Tibial nerve (tissue), 4 donors: ENCODE results near the gene CLPSL1. TPM values are rescaled to one million over a fixed set of nuclear protein-coding genes. Genes with fewer than 3 reads are reported as not detected.
A peak's percentile ranks its signal among the peaks of the same experiment; 100 is the strongest.

ENCODE experiments used
- DNase-seq, 2 donors: peaks; one replicate each; pipeline ENCODE4 v3.0.0-alpha.2; 2019; ENCODE audit warnings: low spot score in 2 of 2
- H3K27ac ChIP-seq, 4 donors: fragments of 200-600 bp; sonication (generic) in 3 of 4; one replicate each; pipeline ENCODE4 v1.5.1; 2017 to 2019; ENCODE audit warnings: mild to moderate bottlenecking in 1 of 4
- H3K27me3 ChIP-seq, 2 donors: fragments of 200-600 bp; sonication (generic) in 1 of 2; one replicate each; pipeline versions ENCODE4 v1.5.1 to v1.6.0; 2017 to 2019
- H3K36me3 ChIP-seq, 3 donors: fragments of 200-600 bp; sonication (generic); one replicate each; pipeline ENCODE4 v1.5.1; 2018 to 2019
- H3K4me1 ChIP-seq, 4 donors: fragments of 200-600 bp; sonication (generic) in 3 of 4; one replicate each; pipeline ENCODE4 v1.5.1; 2017 to 2019
- H3K4me3 ChIP-seq, 4 donors: fragments of 200-600 bp; sonication (generic) in 3 of 4; one replicate each; pipeline ENCODE4 v1.5.1; 2017 to 2019; ENCODE audit warnings: mild to moderate bottlenecking in 1 of 4, moderate library complexity in 1 of 4
- H3K9me3 ChIP-seq, 4 donors: fragments of 200-600 bp; sonication (generic) in 3 of 4; one replicate each; pipeline ENCODE4 v1.5.1; 2017 to 2019
- CTCF ChIP-seq, 5 experiments: fragments of 200-600 bp in 3 of 5; fragments of 450-650 bp in 2 of 5; sonication (generic) in 3 of 5; IDR thresholded peaks; one replicate each; pipeline ENCODE4 v1.5.1; 2016 to 2019; ENCODE audit warnings: antibody characterized with exemption in 5 of 5, mild to moderate bottlenecking in 3 of 5, moderate library complexity in 2 of 5
- EP300 ChIP-seq, 2 donors: sonication (generic); formaldehyde crosslinking; IDR thresholded peaks; one replicate each; pipeline ENCODE4 v1.6.1; 2017; ENCODE audit warnings: antibody characterized with exemption in 2 of 2, mild to moderate bottlenecking in 1 of 2
- POLR2A ChIP-seq, 2 donors: fragments of 450-650 bp; IDR thresholded peaks; one replicate each; pipeline ENCODE4 v1.6.1; 2017; ENCODE audit warnings: antibody characterized with exemption in 2 of 2, mild to moderate bottlenecking in 2 of 2, moderate library complexity in 2 of 2
- WGBS, 2 donors: methylation state at CpG; one replicate each; pipeline ENCODE4 v1.1.5; 2018; 5-methylcytosine and 5-hydroxymethylcytosine counted together
- total RNA-seq, 4 donors: library from RNA; depleted of rRNA; stranded (reverse); fragments of >200 nt; gene quantifications; one replicate each; pipeline ENCODE4 v1.1.0, GENCODE V29; 2016

The CLPSL1 gene
- total RNA-seq, 4 donors from 2014 or later = not detected

GRCh38 chr6:35739645-35740524 is 40.9 kb upstream of the CLPSL1 start:
- TF ChIP-seq POLR2A (IDR thresholded peaks at IDR 0.05) (no peak), EP300 (IDR thresholded peaks at IDR 0.05) (no peak), CTCF (IDR thresholded peaks at IDR 0.05) (no peak)
- Histone ChIP-seq H3K27me3 (no peaks in the 10 kb centered on the region), H3K36me3 (no peaks in the 10 kb centered on the region), H3K4me1 (peaks cover 0 to 21% (median 8%) of the 10 kb centered on the region in 4 donors), H3K27ac (no peak overlapping the region), H3K4me3 (no peak overlapping the region), H3K9me3 (no peaks in the 10 kb centered on the region)
- no peak for DNase-seq
- 50 to 64% methylated on average over 5 of the region's 5 CpGs for WGBS, 2 donors

DNA sequence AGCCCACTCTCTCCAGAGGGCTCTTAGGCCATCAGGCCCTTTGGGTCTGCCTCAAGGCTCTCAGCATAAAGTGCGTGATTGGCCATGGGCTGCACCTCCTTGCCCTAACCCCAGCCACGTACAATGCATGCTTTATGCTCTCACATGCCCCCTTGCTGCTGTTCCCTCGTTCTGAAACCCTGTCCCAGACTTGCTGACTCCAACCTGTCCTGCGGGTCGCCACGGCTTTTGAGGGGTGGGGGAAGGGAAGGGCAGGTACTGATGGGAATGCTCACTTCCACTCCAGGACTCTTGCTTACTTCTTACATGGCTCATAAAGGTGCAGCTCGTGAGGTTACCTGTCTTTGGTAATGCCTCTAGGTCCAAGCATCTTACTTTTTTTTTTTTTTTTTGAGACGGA is 38.0 kb upstream of the CLPSL1 start:
- Histone ChIP-seq H3K4me3 (no peak overlapping the region), H3K36me3 (no peaks in the 10 kb centered on the region), H3K9me3 (peaks cover 0 to 3% (median 0%) of the 10 kb centered on the region in 4 donors), H3K27ac (no peak overlapping the region), H3K27me3 (no peaks in the 10 kb centered on the region), H3K4me1 (no peaks in the 10 kb centered on the region)
- TF ChIP-seq POLR2A (IDR thresholded peaks at IDR 0.05) = no peak
- TF ChIP-seq CTCF (IDR thresholded peaks at IDR 0.05) = no peak
- TF ChIP-seq EP300 (IDR thresholded peaks at IDR 0.05) = no peak
- no peak for DNase-seq
- 32 to 49% methylated on average over 8 of the region's 8 CpGs for WGBS, 2 donors

GRCh38 chr6:35745509-35745908 is 35.3 kb upstream of the CLPSL1 start:
- Histone ChIP-seq H3K9me3 (peaks cover 0 to 11% (median 0%) of the 10 kb centered on the region in 4 donors), H3K27me3 (peaks cover 0 to 4% of the 10 kb centered on the region in 2 donors), H3K36me3 (no peaks in the 10 kb centered on the region), H3K4me3 (no peak overlapping the region), H3K27ac (no peak overlapping the region), H3K4me1 (no peaks in the 10 kb centered on the region)
- TF ChIP-seq POLR2A (IDR thresholded peaks at IDR 0.05) (no peak), CTCF (IDR thresholded peaks at IDR 0.05) (no peak), EP300 (IDR thresholded peaks at IDR 0.05) (peak in 1 of 2 donors; percentile 19)
- DNase-seq = no peak
- 85% methylated on average over 7 of the region's 7 CpGs for WGBS, 2 donors

- no peaks in the 10 kb centered on the region for H3K36me3 ChIP-seq
- peaks cover 0 to 11% (median 0%) of the 10 kb centered on the region in 4 donors for H3K9me3 ChIP-seq
- no peak for DNase-seq
- peaks cover 0 to 4% of the 10 kb centered on the region in 2 donors for H3K27me3 ChIP-seq
- H3K27ac ChIP-seq = no peak overlapping the region
- H3K4me3 ChIP-seq = no peak overlapping the region
- 85 to 91% methylated on average over 3 of the region's 3 CpGs for WGBS, 2 donors
- no peak for TF ChIP-seq POLR2A (IDR thresholded peaks at IDR 0.05)
- TF ChIP-seq EP300 (IDR thresholded peaks at IDR 0.05) = no peak
- TF ChIP-seq CTCF (IDR thresholded peaks at IDR 0.05) = no peak
- H3K4me1 ChIP-seq = no peaks in the 10 kb centered on the region
Observed at GRCh38 chr6:35746516-35746915, 34.3 kb upstream of the CLPSL1 start.

DNA sequence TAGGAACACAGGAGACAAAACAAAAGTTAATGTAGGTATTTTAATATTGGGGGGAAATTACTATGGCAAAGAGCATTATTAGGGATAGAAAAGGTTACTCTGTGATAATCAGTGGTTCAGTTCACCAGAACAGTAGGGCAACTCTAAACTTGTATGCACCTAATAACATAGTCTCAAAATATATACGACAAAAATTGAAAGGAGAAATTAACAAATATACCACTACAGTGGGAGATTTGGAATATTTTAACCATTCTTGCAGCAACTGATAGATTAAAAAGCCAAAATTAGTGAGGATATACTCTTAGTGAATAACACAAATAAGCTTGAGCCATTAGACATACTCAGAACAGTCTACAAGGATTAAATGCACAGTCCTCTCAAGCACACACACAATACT is 32.9 kb upstream of the CLPSL1 start:
- H3K4me1 ChIP-seq = no peaks in the 10 kb centered on the region
- H3K27me3 ChIP-seq = peaks cover 0 to 4% of the 10 kb centered on the region in 2 donors
- WGBS, 2 donors = 90 to 97% methylated on average over 1 of the region's 1 CpG
- TF ChIP-seq EP300 (IDR thresholded peaks at IDR 0.05) (no peak), CTCF (IDR thresholded peaks at IDR 0.05) (no peak), POLR2A (IDR thresholded peaks at IDR 0.05) (no peak)
- no peak for DNase-seq
- H3K27ac ChIP-seq = no peak overlapping the region
- peaks cover 0 to 11% (median 0%) of the 10 kb centered on the region in 4 donors for H3K9me3 ChIP-seq
- no peaks in the 10 kb centered on the region for H3K36me3 ChIP-seq
- H3K4me3 ChIP-seq = no peak overlapping the region
